Body of pancreas (tissue), 4 donors: ENCODE results near the gene CTAGE9.

Experiments used
- POLR2A ChIP-seq, 3 donors: fragments of 450-650 bp; IDR thresholded peaks; one replicate each; pipeline ENCODE4 v1.6.1; 2016; ENCODE audit warnings: antibody characterized with exemption in 3 of 3, mild to moderate bottlenecking in 2 of 3
- TF ChIP-seq, protein P1 (sequence below), 7 experiments: fragments of 450-650 bp in 4 of 7; fragments of 200-600 bp in 3 of 7; sonication (generic) in 3 of 7; IDR thresholded peaks; one replicate each; pipeline ENCODE4 v1.5.1; 2016 to 2019; ENCODE audit warnings: antibody characterized with exemption in 7 of 7

DNA sequence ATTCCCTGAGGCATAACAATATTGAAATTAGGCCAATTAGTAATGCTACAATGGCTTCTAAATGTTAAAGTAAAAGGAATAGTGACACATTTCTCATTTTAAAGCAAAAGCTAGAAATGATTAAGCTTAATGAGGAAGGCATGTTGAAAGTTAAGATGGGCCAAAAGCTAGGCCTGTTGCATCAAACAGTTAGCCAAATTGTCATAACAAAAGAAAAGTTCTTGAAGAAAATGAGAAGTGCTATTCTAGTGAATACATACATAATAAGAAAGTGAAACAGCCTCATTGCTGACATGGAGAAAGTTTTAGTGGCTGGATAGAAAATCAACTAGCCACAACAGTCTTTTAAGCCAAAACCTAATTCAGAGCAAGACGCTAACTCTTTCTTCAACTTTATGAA, 22.5 kb downstream of the CTAGE9 start:
- TF ChIP-seq, protein P1, sequence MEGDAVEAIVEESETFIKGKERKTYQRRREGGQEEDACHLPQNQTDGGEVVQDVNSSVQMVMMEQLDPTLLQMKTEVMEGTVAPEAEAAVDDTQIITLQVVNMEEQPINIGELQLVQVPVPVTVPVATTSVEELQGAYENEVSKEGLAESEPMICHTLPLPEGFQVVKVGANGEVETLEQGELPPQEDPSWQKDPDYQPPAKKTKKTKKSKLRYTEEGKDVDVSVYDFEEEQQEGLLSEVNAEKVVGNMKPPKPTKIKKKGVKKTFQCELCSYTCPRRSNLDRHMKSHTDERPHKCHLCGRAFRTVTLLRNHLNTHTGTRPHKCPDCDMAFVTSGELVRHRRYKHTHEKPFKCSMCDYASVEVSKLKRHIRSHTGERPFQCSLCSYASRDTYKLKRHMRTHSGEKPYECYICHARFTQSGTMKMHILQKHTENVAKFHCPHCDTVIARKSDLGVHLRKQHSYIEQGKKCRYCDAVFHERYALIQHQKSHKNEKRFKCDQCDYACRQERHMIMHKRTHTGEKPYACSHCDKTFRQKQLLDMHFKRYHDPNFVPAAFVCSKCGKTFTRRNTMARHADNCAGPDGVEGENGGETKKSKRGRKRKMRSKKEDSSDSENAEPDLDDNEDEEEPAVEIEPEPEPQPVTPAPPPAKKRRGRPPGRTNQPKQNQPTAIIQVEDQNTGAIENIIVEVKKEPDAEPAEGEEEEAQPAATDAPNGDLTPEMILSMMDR (IDR thresholded peaks at IDR 0.05): no peak
- TF ChIP-seq POLR2A (IDR thresholded peaks at IDR 0.05): no peak
